Inflammatory macrophage treated with lipopolysaccharide for 1 hour (primary cell): ENCODE measurements around the gene DNAJC28.
A peak's percentile ranks its signal among the peaks of the same experiment; 100 is the strongest.
"Not testable (repeated sequence)": the region's sequence is repeated elsewhere in the genome, so short reads cannot be mapped to it uniquely, and the experiment has no call there.

Experiments
- DNase-seq, 2 donors: peaks; one replicate each; pipeline ENCODE4 v3.0.0-alpha.2; 2020 to 2022

Gene DNAJC28

DNA sequence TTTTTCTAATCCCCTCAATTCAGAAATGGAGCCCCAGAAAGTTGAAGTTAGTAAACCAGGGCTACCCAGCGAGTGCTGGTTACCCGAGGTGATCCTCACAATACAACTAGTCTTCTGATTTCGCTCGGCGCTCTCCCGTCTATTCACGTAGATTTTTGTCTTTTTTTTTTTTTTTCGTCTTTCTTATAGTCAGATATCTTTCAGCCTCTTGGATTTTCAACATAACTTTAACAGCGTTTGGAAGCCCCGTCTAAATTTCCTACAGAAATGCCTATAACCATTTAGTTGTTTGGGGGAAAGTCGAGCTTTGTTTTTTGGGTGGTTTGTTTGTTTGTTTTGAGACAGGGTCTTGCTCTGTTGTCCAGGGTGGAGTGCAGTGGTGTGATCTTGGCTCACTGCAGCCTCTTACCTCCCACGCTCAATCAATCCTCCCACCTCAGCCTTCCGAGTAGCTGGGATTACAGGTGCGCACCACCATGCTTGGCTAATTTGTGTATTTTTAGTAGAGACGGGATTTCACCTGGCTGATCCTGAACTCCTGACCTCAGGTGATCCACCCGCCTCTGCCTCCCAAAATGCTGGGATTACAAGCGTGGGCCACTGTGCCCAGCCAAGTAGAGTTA, 10.9 kb downstream of the DNAJC28 start:
- no peak for DNase-seq

DNA sequence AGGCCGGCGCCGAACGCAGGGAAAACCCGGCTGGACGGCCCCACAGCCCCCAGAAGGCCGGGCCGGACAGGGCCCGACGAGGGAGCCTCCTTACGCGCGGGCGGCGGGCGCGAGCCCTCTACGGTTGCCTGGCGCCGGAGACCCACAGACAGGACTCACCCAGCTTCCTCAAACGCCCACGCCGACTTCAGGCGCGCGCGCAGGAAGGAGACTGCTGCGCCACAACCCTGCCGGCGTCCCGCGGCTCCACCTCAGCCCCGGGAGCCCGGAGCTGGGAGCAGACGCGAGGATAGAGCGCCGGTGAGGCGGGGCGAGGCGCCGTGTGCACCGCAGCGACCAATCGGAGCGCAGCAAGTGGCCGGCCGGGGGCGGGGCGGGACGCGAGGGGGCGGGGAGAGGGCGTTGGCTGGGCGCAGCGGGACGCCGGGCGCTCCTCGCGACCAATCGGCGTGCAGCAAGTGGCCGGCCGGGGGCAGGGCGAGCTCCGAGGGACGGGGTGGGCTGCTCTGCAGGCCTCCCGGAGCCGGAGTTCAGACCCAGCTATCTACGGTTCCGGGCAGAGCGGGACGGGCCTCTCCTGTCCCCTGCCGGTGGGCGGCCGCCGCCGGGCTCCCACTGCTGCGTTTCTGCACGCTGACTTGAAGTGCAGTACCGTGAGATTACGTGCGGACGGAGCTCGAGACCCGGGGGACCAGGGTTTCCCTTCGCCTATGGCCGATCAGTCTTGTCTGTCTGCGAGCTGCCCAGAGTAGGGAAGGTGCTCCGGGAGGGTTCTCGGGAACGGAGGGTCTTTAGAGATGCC, 11.6 kb downstream of the DNAJC28 start, which contains the start of gene TMEM50B:
Gene TMEM50B, minus strand, starts transcription at position 296 of the 802 bp plus-strand sequence. CDS start 11,089 bp downstream, outside the sequence.
- DNase-seq = peak; percentile 98 to 100

DNA sequence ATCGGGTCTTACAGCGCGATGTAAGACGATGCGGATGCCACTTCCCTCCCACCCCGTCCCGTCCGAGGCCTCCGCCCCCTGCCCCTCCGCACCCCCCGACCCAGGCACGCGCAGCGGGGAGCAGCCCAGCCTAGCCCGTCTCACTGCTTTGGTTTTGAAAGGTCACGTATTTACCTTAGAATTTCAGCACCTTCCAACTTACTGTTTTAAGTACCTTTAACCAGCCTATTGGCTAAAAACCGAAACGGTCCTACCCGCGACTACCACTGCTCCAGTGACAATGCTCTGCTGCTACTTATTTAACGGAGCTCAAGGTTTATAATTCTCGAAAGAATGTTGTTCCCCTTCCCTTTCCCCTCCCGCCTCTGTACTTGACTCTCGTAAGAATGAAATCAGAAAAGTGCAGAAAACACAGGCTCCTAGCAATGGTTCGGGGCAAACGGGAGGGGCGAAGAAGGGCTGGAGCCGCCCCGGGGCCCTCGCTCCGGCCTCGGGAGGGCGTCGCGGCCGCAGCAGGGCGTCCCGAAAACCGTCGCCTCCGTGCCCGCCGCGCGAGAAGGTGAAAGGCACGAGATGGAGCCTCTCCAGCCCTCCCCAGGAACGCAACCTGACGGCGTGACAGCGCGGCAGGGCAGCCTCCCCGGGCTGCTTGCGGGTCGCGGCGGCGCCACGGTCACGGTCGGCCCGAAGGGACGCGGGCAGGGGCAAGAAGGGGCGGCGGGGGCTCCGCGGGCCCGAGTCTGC, 12.4 kb downstream of the DNAJC28 start:
- peak; percentile 70 to 79 for DNase-seq

DNA sequence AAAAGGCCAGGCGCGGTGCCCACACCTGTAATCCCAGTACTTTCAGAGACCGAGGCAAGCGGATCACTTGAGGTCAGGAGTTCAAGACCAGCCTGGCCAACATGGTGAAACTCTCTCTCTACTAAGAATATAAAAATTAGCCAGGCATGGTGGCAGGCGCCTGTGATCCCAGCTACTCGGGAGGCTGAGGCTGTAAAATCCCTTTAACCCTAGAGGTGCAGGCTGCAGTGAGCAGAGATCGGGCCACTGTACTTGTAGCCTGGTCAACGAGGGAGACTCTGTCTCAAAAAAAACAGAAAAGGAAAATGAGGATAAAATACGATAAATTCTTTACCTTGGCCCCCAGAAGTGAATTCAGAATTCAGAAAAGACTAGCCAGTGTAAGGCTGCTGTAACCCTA, 13.3 kb downstream of the DNAJC28 start:
- DNase-seq = no peak

DNA sequence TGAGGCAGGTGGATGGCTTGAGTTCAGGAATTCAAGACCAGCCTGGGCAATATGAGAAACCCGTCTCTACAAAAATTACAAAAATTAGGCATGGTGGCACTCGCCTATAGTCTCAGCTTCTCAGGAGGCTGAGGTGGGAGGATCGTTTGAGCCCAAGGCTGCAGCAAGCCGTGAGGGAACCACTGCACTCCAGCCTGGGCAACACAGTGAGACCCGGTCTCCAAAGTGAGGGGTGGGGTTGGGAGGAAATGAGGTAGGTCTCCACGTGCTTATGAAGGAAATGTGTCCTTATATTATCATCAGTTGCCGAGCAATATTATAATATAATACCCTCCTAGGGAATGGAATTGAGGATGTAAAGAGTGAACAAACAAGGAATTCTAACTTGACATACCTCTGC, 14.4 kb downstream of the DNAJC28 start:
- DNase-seq = no peak

DNA sequence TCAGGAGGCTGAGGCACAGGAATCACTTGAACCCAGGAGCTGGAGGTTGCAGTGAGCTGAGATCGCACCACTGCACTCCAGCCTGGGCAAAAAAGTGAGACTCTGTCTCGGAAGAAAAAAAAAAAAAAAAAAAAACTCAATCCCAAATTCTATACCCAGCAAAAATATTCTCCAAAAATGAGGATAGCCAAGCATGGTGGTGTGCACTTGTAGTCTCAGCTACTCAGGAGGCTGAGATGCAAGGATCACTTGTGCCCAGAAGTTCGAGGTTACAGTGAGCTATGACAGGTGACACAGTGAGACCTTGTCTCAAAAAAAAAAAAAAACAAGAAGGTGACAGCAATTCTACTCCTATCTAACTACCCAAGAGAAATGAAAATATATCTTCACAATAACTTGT, 18.2 kb downstream of the DNAJC28 start:
- no peak for DNase-seq

DNA sequence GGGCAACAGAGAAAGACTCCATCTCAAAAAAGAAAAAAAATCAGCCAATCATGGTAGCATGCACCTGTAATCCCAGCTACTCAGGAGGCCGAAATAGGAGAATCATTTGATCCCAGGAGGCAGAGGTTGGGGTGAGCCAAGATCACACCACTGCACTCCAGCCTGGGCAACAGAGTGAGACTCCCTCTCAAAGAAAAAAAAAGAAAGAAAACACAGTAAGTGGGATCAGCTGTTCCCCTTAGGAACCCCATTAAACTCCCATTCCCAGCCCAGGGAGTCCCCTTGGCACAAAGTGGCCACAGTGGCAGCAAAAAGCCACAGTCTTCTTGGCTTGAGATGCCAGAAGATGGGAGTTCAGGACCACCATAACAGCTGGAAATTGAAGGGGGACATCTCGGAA, 20.8 kb downstream of the DNAJC28 start:
- no peak for DNase-seq

DNA sequence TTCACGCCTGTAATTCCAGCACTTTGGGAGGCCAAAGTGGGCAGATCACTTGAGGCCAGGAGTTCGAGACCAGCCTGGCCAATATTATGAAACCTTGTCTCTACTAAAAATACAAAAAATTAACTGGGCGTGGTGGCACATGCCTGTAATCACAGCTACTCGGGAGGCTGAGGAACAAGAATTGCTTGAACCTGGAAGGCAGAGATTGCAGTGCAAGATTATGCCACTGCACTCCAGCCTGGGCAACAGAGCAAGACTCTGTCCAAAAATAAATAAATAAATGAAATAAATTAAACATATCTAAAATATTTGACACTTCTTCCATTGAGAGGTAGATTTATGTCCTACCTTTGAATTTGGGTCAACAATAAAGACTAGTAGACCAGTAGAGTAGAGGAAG, 22.3 kb downstream of the DNAJC28 start:
- not testable (repeated sequence) for DNase-seq

DNA sequence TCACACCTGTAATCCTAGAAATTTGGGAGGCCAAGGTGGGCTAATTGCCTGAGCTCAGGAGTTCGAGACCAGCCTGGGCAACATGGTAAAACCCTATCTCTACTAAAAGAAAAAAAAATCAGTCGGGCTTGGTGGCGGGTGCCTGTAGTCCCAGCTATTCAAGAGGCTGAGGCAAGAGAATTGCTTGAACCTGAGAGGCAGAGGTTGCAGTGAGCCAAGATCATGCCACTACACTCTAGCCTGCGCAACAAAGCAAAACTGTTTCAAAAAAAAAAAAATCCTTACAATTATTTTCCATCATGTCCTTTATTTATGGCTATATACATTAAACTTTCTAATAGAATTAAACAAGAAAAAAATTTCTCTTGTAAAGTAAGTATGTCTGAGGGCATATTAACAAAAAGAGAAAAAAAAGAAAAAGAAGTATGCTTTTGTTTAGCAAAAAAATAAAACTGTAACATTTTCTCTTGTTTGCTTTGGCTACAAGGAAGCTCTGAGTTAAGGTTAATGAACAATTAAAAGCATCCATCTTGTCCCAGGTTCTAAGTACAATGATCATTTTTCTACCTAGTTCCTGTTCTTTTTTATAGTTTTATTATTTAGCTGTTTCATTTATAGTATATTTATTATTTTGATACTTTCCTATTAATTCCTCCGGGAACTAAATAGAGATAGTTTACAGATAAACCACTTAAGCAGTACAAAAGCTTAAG, 29.8 kb downstream of the DNAJC28 start:
- DNase-seq = no peak

DNA sequence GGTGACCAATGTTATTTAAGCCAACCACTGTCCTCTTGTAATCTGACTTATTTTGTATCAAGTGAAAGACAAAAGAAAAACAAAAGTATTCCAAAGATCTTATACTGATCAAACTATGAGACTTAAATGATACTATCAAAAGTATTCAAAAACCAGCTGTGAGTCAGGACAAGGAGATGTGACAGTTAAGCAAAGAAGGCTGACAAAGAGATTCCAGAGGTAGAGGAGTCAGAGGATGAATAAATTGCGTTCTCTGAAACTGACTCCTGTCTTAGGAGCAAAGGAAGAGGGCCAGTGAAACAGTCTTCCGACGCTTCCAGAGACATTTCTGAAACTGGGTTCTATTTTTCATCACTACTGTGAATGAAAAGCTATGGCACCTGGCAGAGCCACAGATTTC, 32.7 kb downstream of the DNAJC28 start:
- no peak for DNase-seq

DNA sequence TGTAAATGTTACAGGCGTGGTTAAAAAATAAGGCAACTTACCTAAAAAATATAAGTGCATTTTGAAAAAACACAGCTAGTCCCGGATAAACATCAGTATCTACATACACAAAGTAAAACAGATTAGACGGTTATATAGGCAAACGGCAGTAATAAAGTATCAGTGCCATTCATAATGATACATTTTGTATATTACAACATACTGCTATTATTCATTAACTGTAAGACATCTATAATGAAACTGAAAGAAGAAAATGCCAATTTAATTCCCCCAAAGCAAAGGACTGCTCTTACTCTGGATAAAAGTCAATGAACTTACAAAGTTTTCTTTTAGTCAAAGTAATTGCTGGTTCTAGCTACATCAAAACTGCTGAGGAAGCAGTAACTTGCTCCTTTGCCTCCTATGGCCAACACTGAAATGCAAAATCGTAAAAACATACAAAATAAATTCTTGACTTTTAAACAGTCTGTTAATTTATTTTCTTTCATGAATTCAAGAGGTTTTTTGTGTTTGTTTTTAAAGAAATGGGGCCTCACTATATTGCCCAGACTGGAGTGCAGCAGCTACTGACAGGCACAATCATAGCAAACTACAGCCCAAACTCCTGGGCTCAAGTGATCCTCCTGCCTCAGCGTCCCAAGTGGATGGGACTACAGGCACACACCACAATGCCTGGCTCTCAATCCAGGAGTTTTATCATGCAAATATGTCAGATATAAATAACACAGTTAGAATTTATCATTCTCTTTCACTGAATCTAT, 35.6 kb downstream of the DNAJC28 start:
- DNase-seq = no peak

DNA sequence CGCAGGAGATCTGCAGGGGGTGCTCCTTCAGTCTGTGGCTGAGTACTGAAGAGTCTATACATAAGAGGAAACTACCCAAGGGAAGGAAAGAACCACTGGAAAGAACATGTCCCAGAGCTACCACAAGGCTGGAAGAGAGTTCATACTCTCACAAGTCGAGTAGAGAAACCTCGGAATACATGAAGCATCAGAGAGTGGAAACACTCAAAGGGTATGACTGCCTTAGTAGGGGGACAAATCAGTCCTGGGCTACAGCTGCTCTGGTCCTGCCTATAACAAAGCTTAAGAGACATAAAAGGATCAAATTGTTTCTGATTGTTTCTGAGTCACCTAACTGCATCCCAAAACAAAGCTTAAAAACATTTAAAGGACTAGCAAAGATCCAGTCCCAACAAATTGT, 39.2 kb downstream of the DNAJC28 start:
- no peak for DNase-seq

DNA sequence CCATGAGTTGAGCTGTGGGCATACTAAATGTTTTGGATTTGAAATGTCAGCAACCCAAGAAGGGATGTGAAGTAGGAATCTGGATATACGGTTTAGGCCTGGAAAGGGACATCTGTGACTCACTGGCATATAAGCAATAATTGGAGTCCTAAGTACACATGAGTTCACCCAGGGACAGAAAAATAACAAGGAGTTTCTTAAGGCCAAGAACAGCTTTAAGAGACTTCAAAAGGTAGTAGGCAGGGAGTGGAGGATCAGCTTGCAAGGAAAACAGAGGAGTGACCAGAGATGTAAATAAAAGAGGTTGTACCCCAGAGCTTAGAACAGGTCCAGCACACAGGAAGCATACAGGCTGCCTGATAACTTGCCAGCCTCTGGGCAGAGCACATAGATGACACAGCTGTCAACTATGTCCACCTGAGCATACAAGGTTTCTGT, 39.9 kb downstream of the DNAJC28 start:
- no peak for DNase-seq

DNA sequence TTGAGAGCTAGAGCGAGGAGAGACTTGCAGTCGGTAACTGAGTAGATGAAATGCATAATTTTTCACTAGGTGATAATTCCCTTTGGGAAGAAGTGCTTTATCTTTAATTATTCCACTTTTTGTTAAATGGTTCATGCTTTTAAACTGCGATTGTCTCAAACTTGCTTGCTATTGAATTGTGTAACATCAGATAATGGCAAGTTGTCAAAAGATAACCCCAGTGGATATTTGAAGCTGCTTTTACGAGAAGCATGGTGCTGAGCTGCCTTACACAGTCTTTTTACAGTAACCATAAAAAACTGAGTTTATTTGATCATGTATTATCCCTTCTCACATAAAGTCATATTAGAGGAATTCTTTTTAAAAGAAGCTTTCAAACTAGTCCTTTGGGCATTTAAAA, 41.9 kb downstream of the DNAJC28 start:
- no peak for DNase-seq

DNA sequence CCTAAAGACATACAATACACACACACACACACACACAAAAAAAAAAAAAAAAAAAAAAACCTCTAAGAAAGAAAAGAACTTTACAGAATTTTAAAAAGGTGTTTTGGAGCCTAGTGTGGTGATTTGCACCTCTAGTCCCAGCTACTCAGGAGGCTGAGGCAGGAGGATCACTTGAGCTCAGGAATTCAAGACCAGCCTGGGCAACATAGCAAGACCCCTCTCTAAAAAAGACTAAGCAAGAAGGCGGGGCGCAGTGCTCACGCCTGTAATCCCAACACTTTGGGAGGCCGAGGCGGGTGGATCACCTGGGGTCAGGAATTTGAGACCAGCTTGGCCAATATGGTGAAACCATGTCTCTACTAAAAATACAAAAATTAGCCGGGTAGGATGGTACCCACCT, 44.9 kb downstream of the DNAJC28 start:
- DNase-seq = not testable (repeated sequence)

DNA sequence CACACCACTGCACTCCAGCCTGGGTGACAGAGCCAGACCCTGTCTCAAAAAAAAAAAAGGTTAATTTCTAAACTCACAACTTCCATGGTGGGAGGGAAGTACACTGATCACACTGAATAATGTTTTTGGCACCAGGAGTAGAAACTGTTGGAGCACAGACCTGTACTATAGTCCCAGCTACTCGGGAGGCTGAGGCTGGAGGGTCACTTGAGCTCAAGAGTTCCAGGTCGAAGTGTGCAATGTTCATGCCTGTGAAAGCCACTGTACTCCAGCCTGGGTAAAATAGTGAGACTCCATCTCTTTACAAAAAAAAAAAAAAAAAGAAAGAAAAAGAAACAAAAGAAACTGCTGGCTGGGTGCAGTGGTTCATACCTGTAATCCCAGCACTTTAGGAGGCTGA, 47.0 kb downstream of the DNAJC28 start:
- no peak for DNase-seq

DNA sequence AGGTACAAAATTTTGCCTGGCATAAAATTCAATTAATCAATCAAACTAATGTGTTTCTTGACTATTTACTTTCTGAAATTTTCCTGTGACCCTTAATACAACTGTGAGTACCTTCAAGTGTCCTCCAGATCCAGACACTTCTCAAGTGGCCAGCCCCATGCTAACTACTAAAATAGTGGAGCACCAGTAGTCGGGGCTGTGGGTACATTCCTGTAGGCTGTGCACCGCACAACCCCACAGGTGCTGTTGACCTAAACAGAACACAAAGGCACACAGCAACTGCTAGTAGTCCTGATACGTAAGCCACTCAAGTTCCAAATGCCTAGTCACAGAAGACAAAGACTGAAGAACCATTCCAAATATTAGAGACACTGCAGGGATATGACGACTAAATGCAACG, 48.3 kb downstream of the DNAJC28 start:
- DNase-seq = no peak

DNA sequence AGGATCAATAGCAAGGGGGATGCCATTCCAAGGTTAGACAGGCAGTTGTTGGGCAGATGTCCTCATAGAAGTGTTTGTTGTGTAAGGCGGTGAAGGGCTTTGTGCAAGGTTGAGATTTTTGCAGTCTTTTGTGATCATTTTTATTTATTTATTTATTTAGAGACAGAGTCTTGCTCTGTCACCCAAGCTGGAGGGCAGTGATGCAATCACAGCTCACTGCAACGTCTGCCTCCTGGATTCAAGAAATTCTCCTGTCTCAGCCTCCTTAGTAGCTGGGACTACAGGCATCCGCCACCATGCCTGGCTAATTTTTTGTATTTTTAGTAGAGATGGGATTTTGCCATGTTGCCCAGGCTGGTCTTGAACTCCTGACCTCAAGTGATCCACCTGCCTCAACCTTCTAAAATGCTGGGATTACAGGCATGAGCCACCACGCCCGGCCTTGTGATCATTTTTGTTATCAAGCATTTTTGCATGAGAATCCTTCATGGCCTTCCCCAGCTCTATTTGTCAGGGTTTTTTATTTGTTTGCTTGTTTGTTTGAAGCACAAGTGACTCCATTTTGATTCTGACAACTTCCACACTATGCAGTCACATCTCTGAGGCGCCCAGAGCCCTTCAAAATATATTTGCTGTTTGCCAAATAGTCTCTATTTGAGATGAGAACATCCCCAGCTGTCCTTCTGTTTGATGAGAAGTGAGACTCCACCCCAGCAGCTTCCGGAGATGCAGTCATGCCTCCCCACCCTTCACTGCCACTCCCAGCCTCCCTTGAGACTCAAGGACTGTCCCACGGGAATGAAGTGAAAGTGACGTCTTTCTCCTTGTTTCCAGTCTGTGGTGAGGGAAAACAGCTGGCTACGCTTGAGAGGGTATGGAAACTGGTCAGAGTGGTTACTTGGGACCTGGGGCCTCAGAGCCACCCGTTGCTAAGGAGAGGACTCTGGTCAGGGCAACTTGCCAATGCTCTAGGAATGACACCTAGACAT, 49.7 kb downstream of the DNAJC28 start:
- peak in 1 of 2 donors; percentile 30 for DNase-seq
